ENCODE data around the gene LETM1.

DNA sequence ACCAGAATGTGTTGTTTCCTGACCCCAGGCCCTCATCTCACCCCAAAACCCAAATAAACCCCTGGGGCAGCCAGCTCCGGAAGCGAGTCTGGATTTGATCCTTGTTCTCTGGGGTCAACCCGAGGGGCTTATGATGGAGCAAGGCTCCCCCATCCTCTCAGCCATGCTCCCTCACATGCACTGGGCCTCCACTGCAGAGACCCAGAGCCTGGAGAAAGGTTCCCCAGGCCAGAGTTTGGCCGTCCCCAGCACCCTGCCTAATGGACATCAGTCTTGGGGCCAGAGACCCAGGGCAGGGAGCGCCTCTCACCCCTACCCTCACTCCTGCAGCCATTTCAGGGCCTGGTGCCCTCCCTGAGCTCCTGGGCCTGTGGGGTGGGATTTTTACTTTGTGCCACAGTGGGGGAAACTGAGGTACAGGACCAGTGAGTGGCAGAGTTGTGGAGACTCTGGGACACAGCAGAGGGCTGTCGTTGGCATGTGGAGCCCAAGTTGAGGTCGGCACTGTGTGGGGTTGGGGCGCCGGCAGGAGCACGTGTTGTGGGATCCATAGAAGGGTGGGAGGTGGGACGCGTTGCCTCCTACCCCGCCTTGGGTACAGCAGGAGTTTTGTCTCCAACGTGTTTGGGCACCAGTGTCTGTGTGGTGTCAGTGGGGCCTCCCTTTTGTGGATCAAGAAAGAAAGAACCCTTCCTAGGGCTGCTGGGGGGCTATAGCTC lies 59.3 kb downstream of the LETM1 start:
- TF ChIP-seq EZH2 (IDR thresholded peaks at IDR 0.05) = no peak
- no peak for TF ChIP-seq CTCF (IDR thresholded peaks at IDR 0.05 in 2 of 3, conservative IDR thresholded peaks at IDR 0.05 in 1 of 3; ENCODE audit: borderline replicate concordance in 1 of 3, insufficient read depth in 1 of 3, low read depth in 2 of 3, low read length in 2 of 3)
- TF ChIP-seq CEBPB (IDR thresholded peaks at IDR 0.05; ENCODE audit: low read depth) = no peak
- TF ChIP-seq POLR2AphosphoS5 (IDR thresholded peaks at IDR 0.05; ENCODE audit: low read depth, low read length) = no peak
- TF ChIP-seq JUND (IDR thresholded peaks at IDR 0.05) = no peak
- TF ChIP-seq EZH2phosphoT487 (IDR thresholded peaks at IDR 0.05; ENCODE audit: borderline replicate concordance) = no peak
- no peak for TF ChIP-seq POLR2A (IDR thresholded peaks at IDR 0.05; ENCODE audit: borderline replicate concordance, extremely low read depth, insufficient read depth, insufficient read length)
- TF ChIP-seq TCF7L2 (IDR thresholded peaks at IDR 0.05; ENCODE audit: borderline replicate concordance, extremely low read depth, insufficient read depth, insufficient read length) = no peak
- TF ChIP-seq, protein P1, sequence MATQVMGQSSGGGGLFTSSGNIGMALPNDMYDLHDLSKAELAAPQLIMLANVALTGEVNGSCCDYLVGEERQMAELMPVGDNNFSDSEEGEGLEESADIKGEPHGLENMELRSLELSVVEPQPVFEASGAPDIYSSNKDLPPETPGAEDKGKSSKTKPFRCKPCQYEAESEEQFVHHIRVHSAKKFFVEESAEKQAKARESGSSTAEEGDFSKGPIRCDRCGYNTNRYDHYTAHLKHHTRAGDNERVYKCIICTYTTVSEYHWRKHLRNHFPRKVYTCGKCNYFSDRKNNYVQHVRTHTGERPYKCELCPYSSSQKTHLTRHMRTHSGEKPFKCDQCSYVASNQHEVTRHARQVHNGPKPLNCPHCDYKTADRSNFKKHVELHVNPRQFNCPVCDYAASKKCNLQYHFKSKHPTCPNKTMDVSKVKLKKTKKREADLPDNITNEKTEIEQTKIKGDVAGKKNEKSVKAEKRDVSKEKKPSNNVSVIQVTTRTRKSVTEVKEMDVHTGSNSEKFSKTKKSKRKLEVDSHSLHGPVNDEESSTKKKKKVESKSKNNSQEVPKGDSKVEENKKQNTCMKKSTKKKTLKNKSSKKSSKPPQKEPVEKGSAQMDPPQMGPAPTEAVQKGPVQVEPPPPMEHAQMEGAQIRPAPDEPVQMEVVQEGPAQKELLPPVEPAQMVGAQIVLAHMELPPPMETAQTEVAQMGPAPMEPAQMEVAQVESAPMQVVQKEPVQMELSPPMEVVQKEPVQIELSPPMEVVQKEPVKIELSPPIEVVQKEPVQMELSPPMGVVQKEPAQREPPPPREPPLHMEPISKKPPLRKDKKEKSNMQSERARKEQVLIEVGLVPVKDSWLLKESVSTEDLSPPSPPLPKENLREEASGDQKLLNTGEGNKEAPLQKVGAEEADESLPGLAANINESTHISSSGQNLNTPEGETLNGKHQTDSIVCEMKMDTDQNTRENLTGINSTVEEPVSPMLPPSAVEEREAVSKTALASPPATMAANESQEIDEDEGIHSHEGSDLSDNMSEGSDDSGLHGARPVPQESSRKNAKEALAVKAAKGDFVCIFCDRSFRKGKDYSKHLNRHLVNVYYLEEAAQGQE (IDR thresholded peaks at IDR 0.05; ENCODE audit: low read depth) = no peak
- TF ChIP-seq YY1 (IDR thresholded peaks at IDR 0.05; ENCODE audit: extremely low read depth, insufficient replicate concordance, low read depth, low read length) = no peak
- TF ChIP-seq EGR1 (IDR thresholded peaks at IDR 0.05; ENCODE audit: low read depth) = no peak
- no peak for TF ChIP-seq ZNF274 (IDR thresholded peaks at IDR 0.05; ENCODE audit: low read depth, low read length)
